Stimulated activated naive CD8-positive, alpha-beta T cell treated with anti-CD3 and anti-CD28 coated beads, Interleukin-15, amount 100 ng/mL, for 72 hours (primary cell): Measurements from ENCODE around the gene KHDC1.
"Not testable (repeated sequence)": the region's sequence is repeated elsewhere in the genome, so short reads cannot be mapped to it uniquely, and the experiment has no call there.

Experiments
- ATAC-seq: fragments of 150-1000 bp; cut with Tn5 transposase; 2 replicates; pipeline ENCODE4 v1.10.0; 2021; ENCODE audit warnings: mild to moderate bottlenecking, moderate library complexity
- DNase-seq, 2 donors: peaks; one replicate each; pipeline ENCODE4 v3.0.0; 2021 to 2022
- H3K27ac Mint-ChIP-seq, 2 donors: one replicate each; pipeline ENCODE4 v1.8.0; 2022; ENCODE audit warnings: mild to moderate bottlenecking in 2 of 2, mixed read lengths in 2 of 2, moderate library complexity in 2 of 2
- H3K27me3 Mint-ChIP-seq: one replicate; pipeline ENCODE4 v1.8.0; 2022; ENCODE audit warnings: mixed read lengths
- H3K4me1 Mint-ChIP-seq: one replicate; pipeline ENCODE4 v1.8.0; 2022; ENCODE audit warnings: mild to moderate bottlenecking, mixed read lengths
- H3K4me3 Mint-ChIP-seq, 2 donors: one replicate each; pipeline ENCODE4 v1.8.0; 2022; ENCODE audit warnings: mild to moderate bottlenecking in 2 of 2, mixed read lengths in 2 of 2, moderate library complexity in 1 of 2
- H3K9me3 Mint-ChIP-seq, 2 donors: one replicate each; pipeline ENCODE4 v1.8.0; 2022; ENCODE audit warnings: mixed read lengths in 2 of 2

KHDC1 gene

DNA sequence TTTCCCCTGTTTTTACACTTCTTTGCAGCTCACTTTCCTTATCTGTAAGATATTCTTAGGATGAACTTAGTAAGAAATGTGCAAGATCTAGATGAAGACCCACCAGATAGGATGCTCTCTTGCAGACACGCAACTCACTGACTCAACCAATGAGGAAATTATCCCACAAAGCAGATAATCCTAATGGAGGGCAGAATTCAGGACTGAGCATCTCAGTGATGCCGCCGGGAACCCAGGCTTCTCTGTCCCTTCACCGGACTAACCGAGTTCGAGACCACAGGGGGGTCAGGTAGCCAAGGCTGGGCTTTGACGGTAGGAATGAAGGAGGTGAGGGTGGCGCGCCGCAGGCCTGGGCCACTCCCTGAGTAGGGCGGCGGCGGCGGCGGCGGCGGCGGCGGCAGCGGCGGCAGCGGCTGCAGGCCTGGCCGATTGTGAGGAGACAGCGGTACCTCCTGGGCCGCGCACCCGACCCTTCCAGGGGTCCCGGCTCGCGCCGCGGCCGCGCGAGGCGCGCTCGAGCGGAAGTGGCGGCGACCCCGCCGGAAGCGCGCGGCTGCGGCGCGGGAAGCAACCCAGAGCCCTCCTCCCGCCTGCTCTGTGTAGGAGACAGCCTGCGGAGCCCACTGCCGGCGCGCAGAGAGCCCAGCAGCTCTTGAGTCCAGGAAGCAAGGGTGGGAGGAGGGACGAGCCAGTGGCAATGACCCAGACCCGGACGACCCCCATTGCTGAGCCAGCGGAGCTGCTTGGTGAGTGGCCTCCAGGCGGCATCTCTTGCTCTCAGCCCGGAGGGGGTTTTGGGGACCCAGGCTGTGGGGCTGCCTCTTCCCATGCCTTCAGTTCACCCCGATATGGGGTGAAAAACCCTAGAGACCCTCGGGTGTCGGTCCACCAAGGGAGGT is at the start of gene KHDC1:
KHDC1 (minus strand) TSS at position 526 of the 899 bp plus-strand sequence. CDS start 20,679 bp downstream, outside the sequence.
- H3K4me3 Mint-ChIP-seq = peak within 1 kb of the TSS; percentile 94 to 96
- peak within 1 kb of the TSS; percentile 98 for H3K27ac Mint-ChIP-seq
- peaks cover 32% of the 10 kb centered on the region for H3K4me1 Mint-ChIP-seq
- DNase-seq (peak; percentile 70 to 71), ATAC-seq (peak; percentile 95)
- H3K9me3 Mint-ChIP-seq = no peaks in the 10 kb centered on the region
- H3K27me3 Mint-ChIP-seq = no peaks in the 10 kb centered on the region

DNA sequence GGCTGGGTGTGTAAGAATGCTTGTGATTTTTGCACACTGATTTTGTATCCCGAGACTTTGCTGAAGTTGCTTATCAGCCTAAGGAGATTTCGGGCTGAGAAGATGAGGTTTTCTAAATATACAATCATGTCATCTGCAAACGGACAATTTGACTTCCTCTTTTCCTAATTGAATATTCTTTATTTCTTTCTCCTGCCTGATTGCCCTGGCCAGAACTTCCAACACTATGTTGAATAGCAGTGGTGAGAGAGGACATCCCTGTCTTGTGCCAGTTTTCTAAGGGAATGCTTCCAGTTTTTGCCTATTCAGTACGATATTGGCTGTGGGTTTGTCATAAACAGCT is 47.5 kb upstream of the KHDC1 start:
- H3K9me3 Mint-ChIP-seq, DNase-seq, ATAC-seq: not testable (repeated sequence)
- Mint-ChIP-seq H3K27ac (peak overlapping the region in 1 of 2 donors; percentile 94), H3K4me1 (peaks cover 24% of the 10 kb centered on the region), H3K27me3 (peaks cover 67% of the 10 kb centered on the region), H3K4me3 (peak overlapping the region; percentile 97)

- Mint-ChIP-seq H3K27me3 (peaks cover 62% of the 10 kb centered on the region), H3K4me3 (peak overlapping the region; percentile 97), H3K4me1 (peaks cover 24% of the 10 kb centered on the region), H3K9me3 (no peaks in the 10 kb centered on the region), H3K27ac (peak overlapping the region; percentile 45 to 94)
- ATAC-seq = peak; percentile 93
- peak; percentile 59 to 61 for DNase-seq
These were observed 46.9 kb upstream of the KHDC1 start for GRCh38 chr6:73309785-73310502.

DNA sequence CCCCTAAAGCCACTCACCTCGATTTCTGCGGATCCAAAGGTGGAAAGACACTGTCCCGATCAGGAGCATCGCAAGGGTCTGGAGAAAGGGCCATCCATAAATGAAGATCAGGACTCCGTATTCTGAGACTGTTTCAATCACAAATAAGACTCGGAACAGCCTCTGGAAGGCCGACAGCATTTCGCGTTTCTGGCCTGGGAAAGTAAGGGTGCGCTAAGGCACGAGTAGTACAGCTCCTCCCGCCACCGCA is 46.5 kb upstream of the KHDC1 start:
- ATAC-seq (no peak), DNase-seq (no peak)
- Mint-ChIP-seq H3K4me1 (peaks cover 24% of the 10 kb centered on the region), H3K4me3 (peak overlapping the region; percentile 97), H3K9me3 (no peaks in the 10 kb centered on the region), H3K27me3 (peaks cover 57% of the 10 kb centered on the region), H3K27ac (peak overlapping the region; percentile 45 to 94)

- Mint-ChIP-seq H3K27ac (peak overlapping the region; percentile 42 to 94), H3K4me3 (peak overlapping the region; percentile 97)
- DNase-seq = no peak
These were observed 45.9 kb upstream of the KHDC1 start for GRCh38 chr6:73308712-73309534.

GRCh38 chr6:73303773-73304172 is 40.8 kb upstream of the KHDC1 start:
- H3K4me3 Mint-ChIP-seq = not testable (repeated sequence)

More at GRCh38 chr6:73308712-73309534, 45.9 kb upstream of the KHDC1 start:
- H3K9me3 Mint-ChIP-seq = no peaks in the 10 kb centered on the region
- no peak for ATAC-seq
- H3K27me3 Mint-ChIP-seq = peaks cover 53% of the 10 kb centered on the region
- H3K4me1 Mint-ChIP-seq = peaks cover 24% of the 10 kb centered on the region

GRCh38 chr6:73302339-73302738 is 39.3 kb upstream of the KHDC1 start:
- peaks cover 2% of the 10 kb centered on the region for H3K4me1 Mint-ChIP-seq

More at GRCh38 chr6:73303773-73304172, 40.8 kb upstream of the KHDC1 start:
- H3K27ac Mint-ChIP-seq, H3K4me1 Mint-ChIP-seq, DNase-seq, H3K27me3 Mint-ChIP-seq, ATAC-seq, H3K9me3 Mint-ChIP-seq: not testable (repeated sequence)

GRCh38 chr6:73299151-73299971 is 36.4 kb upstream of the KHDC1 start:
- Mint-ChIP-seq H3K27me3 (peaks cover 7% of the 10 kb centered on the region), H3K4me3 (peak overlapping the region in 1 of 2 donors; percentile 33), H3K27ac (no peak overlapping the region), H3K4me1 (no peaks in the 10 kb centered on the region), H3K9me3 (peaks cover 0 to 8% of the 10 kb centered on the region in 2 donors)
- ATAC-seq (peak; percentile 70), DNase-seq (no peak)

More at GRCh38 chr6:73302339-73302738, 39.3 kb upstream of the KHDC1 start:
- no peak overlapping the region for H3K27ac Mint-ChIP-seq
- no peak overlapping the region for H3K4me3 Mint-ChIP-seq
- no peak for DNase-seq
- no peak for ATAC-seq
- peaks cover 7% of the 10 kb centered on the region for H3K27me3 Mint-ChIP-seq
- no peaks in the 10 kb centered on the region for H3K9me3 Mint-ChIP-seq

GRCh38 chr6:73293331-73293730 is 30.3 kb upstream of the KHDC1 start:
- Mint-ChIP-seq H3K27me3 (no peaks in the 10 kb centered on the region), H3K4me3 (no peak overlapping the region), H3K9me3 (peaks cover 0 to 8% of the 10 kb centered on the region in 2 donors), H3K4me1 (no peaks in the 10 kb centered on the region), H3K27ac (no peak overlapping the region)
- DNase-seq (no peak), ATAC-seq (no peak)

- no peaks in the 10 kb centered on the region for H3K4me1 Mint-ChIP-seq
- ATAC-seq (no peak), DNase-seq (no peak)
- peaks cover 0 to 7% of the 10 kb centered on the region in 2 donors for H3K9me3 Mint-ChIP-seq
- H3K27ac Mint-ChIP-seq = no peak overlapping the region
- H3K27me3 Mint-ChIP-seq = no peaks in the 10 kb centered on the region
- H3K4me3 Mint-ChIP-seq = no peak overlapping the region
These were observed 27.4 kb upstream of the KHDC1 start for GRCh38 chr6:73290435-73290834.

DNA sequence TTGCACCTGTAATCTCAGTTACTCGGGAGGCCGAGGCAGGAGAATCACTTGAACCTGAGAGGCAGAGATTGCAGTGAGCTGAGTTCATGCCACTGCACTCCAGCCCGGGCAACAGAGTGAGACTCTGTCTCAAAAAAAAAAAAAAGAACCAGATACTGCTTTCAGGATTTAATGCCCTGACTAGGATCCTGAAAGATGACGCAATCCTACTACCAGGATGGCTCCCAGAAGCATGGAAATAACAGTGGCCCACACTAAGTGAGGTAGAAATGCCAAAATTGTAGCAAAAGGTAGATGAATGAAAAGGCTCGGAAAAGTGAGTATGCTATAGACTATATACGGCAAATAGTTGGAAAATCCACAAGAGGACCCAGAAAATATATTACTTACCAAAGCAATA is 23.8 kb upstream of the KHDC1 start:
- ATAC-seq (no peak), DNase-seq (no peak)
- H3K4me1 Mint-ChIP-seq = no peaks in the 10 kb centered on the region
- no peaks in the 10 kb centered on the region for H3K27me3 Mint-ChIP-seq
- no peaks in the 10 kb centered on the region for H3K9me3 Mint-ChIP-seq
- H3K27ac Mint-ChIP-seq = no peak overlapping the region
- no peak overlapping the region for H3K4me3 Mint-ChIP-seq

GRCh38 chr6:73285674-73286283 is 22.8 kb upstream of the KHDC1 start:
- no peak overlapping the region for H3K4me3 Mint-ChIP-seq
- H3K4me1 Mint-ChIP-seq = no peaks in the 10 kb centered on the region
- H3K27me3 Mint-ChIP-seq = no peaks in the 10 kb centered on the region
- no peak overlapping the region for H3K27ac Mint-ChIP-seq
- ATAC-seq (no peak), DNase-seq (no peak)
- H3K9me3 Mint-ChIP-seq = no peaks in the 10 kb centered on the region

- DNase-seq = no peak
- ATAC-seq = no peak
- H3K4me3 Mint-ChIP-seq = no peak overlapping the region
- no peaks in the 10 kb centered on the region for H3K9me3 Mint-ChIP-seq
- no peaks in the 10 kb centered on the region for H3K27me3 Mint-ChIP-seq
- H3K4me1 Mint-ChIP-seq = no peaks in the 10 kb centered on the region
- no peak overlapping the region for H3K27ac Mint-ChIP-seq
These were observed 19.9 kb upstream of the KHDC1 start for GRCh38 chr6:73282871-73283270.

GRCh38 chr6:73281684-73282083 is 18.7 kb upstream of the KHDC1 start:
- H3K4me3 Mint-ChIP-seq, ATAC-seq, H3K4me1 Mint-ChIP-seq, H3K27me3 Mint-ChIP-seq, H3K27ac Mint-ChIP-seq, H3K9me3 Mint-ChIP-seq, DNase-seq: not testable (repeated sequence)
